K562 (cell line): Measurements from ENCODE around the gene LUZP1. TPM values are rescaled to one million over a fixed set of nuclear protein-coding genes. Genes with fewer than 3 reads are reported as not detected.

Source experiments
- BCOR ChIP-seq: fragments of 450-650 bp; IDR thresholded peaks from 2 replicates; pipeline ENCODE4 v1.6.1; 2016
- ETS2 ChIP-seq: IDR thresholded peaks from 2 replicates; pipeline ENCODE4 v1.6.1; 2016; ENCODE audit warnings: borderline replicate concordance, missing genetic modification characterization, mild to moderate bottlenecking, moderate library complexity, missing compliant biosample characterization; ENCODE audit not compliant: poor library complexity, severe bottlenecking
- KAT8 ChIP-seq: fragments of 450-650 bp; IDR thresholded peaks from 2 replicates; pipeline ENCODE4 v1.6.1; 2016; ENCODE audit warnings: low read depth, mild to moderate bottlenecking
- KDM5B ChIP-seq: fragments of 200-600 bp; sonication (generic); IDR thresholded peaks from 2 replicates; pipeline ENCODE4 v1.6.1; 2012; ENCODE audit warnings: low read depth, mild to moderate bottlenecking, moderate library complexity, low read length, control low read depth, inconsistent platforms; ENCODE audit not compliant: insufficient replicate concordance
- MAFK ChIP-seq: IDR thresholded peaks from 2 replicates; pipeline ENCODE4 v1.6.1; 2011; ENCODE audit warnings: low read length, improper control_type of control experiment
- MYC ChIP-seq, 2 experiments: fragments of 250-450 bp in 1 of 2; sonication (Bioruptor Pico) in 1 of 2; IDR thresholded peaks; 2 replicates each; pipeline versions ENCODE4 v1.5.1 to v1.6.1; 2012 to 2021; ENCODE audit warnings: low read depth in 2 of 2, borderline replicate concordance in 1 of 2, improper control_type of control experiment in 1 of 2, low read length in 1 of 2, mild to moderate bottlenecking in 1 of 2, moderate library complexity in 1 of 2
- RCOR1 ChIP-seq, 2 experiments: IDR thresholded peaks; 2 replicates each; pipeline ENCODE4 v1.6.1; 2012; ENCODE audit warnings: low read depth in 2 of 2, low read length in 2 of 2, borderline replicate concordance in 1 of 2, improper control_type of control experiment in 1 of 2
- SUPT5H ChIP-seq: fragments of 450-650 bp; IDR thresholded peaks from 2 replicates; pipeline ENCODE4 v1.6.1; 2016
- ZBED1 ChIP-seq: IDR thresholded peaks from 2 replicates; pipeline ENCODE4 v1.6.1; 2014
- ZEB2 ChIP-seq: fragments of 450-650 bp; IDR thresholded peaks from 2 replicates; pipeline ENCODE4 v1.6.1; 2016
- ZNF41 ChIP-seq: fragments of 250-450 bp; sonication (Bioruptor Pico); conservative IDR thresholded peaks from 2 replicates; pipeline ENCODE4 v1.4.0; 2020; ENCODE audit warnings: mild to moderate bottlenecking
- ZNF507 ChIP-seq: conservative IDR thresholded peaks from 2 replicates; pipeline ENCODE4 v1.6.1; 2017; ENCODE audit warnings: missing genetic modification characterization, missing compliant biosample characterization
- ZNF778 ChIP-seq: fragments of 450-650 bp; formaldehyde crosslinking; IDR thresholded peaks from 2 replicates; pipeline ENCODE4 v1.4.0; 2020; ENCODE audit warnings: mild to moderate bottlenecking, moderate library complexity
- polyA plus RNA-seq, 8 experiments: library from polyadenylated mRNA; depleted of rRNA in 4 of 8; stranded (reverse) in 5 of 8; unstranded in 3 of 8; fragments of >200 nt; fragmentation: Nextera tagmentation in 2 of 8; fragmentation: Illumina TruSeq in 1 of 8; extraction: Ambion mirVana in 2 of 8; extraction: Trizol in 1 of 8; gene quantifications; 2 replicates each; pipeline versions ENCODE4 v1.2.1 to v1.2.3, GENCODE V29; 2011 to 2014; ENCODE audit warnings: inconsistent platforms in 1 of 8, missing spikeins in 1 of 8
- total RNA-seq, 7 experiments: library from RNA; depleted of rRNA in 6 of 7; stranded (reverse); fragments of >200 nt in 6 of 7; fragmentation: Illumina TruSeq in 2 of 7; extraction: Trizol in 2 of 7; gene quantifications; 2 replicates each; pipeline versions ENCODE4 v1.2.1 to v1.2.3, GENCODE V29; 2011 to 2021; ENCODE audit warnings: low replicate concordance in 1 of 7
- TF ChIP-seq, protein P1 (sequence below): fragments of 250-450 bp; sonication (Bioruptor Pico); IDR thresholded peaks from 2 replicates; pipeline ENCODE4 v1.5.0; 2021; ENCODE audit warnings: mild to moderate bottlenecking, moderate library complexity
- TF ChIP-seq, protein P2 (sequence below), 2 experiments: fragments of 450-650 bp; conservative IDR thresholded peaks; 2 replicates each; pipeline ENCODE4 v1.6.1; 2017; ENCODE audit warnings: mild to moderate bottlenecking in 2 of 2, moderate library complexity in 2 of 2
- TF ChIP-seq, protein P3 (sequence below): fragments of 450-650 bp; IDR thresholded peaks from 2 replicates; pipeline ENCODE4 v1.6.1; 2016; ENCODE audit warnings: missing biosample characterization, missing genetic modification characterization
- TF ChIP-seq, protein P4 (sequence below): sonication (generic); formaldehyde crosslinking; IDR thresholded peaks from 2 replicates; pipeline ENCODE4 v1.8.1; 2023; ENCODE audit warnings: missing genetic modification reagents, mild to moderate bottlenecking, borderline replicate concordance

The LUZP1 gene
- total and polyA plus RNA-seq, 9 of the 15 experiments (the other 6 are each of a cell fraction or from before 2014, with no cell fraction given), result 6.5 to 19.1 (median 12.4) TPM

DNA sequence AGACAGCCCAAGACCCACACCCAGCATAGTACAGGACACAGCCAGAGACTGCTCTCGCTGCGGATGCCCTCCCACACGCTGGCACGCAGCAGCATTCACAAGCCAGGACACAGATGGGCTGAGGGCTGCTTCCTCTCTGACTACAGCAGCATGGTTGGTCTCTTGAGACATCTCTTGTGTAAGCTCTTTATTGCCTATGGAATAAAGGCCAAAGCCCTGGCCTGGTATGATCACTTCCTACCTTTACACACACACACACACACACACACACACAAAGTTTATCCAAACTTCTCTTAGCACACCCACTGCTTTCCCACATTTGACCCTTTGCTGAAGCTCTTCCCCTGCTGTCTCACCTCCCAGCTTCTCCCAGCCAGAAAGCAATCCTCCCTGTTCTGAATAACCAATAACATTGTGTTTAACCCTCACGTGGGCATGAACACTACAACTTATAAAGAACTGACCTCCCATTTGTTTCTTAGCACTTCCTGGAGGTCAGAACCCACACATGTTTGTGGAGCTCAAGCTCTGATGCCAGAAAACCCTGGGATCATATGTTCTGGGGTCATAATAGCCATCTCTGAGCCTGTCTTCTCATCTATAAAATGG, 1.2 kb upstream of the LUZP1 start (continued):
- TF ChIP-seq, protein P1, sequence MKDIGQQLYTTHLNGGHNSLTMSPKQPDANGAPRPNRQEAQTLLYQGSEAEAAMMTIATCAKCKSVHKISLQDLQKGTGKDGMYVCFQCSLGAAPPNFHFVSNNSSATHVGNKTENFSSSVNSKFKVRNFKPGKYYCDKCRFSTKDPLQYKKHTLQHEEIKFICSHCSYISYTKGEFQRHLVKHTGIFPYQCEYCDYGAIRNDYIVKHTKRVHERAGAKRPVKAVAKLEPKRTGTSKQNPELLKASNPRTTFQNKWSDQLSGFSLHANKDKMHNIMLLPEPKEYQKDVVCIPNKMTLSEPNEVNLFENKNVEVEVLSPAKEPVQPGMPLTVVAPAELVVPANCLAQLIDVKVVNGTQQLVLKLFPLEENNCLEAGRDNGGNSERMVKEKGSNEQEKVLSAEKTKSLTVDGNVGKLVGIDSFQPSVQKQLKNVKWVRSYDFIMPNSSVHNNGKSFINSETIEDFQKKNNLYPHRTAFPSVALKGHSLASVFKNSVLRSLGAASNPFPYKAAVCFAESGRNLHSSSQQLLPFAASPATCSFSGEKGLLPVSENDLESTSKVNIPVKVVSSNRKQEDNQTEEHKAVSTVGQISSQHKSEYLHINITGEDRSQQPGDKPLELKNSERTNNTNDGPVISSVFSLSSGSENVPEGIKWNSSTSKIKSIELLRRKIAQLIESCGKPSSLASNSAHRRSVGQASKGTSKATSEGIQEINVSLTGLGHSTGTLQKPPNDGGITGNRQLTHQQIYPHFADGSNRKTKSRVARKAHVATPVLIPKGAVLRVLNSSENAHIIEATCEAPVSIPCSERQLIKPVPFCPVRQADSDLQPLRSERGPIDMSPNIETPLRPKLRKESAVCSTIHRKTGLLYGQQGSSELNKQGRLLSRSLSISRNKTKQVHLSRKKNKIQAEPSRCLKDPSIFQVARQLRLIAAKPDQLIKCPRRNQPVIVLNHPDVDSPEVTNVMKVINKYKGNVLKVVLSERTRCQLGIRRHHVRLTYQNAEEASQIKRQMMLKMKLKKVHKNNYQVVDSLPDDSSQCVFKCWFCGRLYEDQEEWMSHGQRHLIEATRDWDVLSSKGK (CRISPR knock-in tag), result no peak
- TF ChIP-seq, protein P2, sequence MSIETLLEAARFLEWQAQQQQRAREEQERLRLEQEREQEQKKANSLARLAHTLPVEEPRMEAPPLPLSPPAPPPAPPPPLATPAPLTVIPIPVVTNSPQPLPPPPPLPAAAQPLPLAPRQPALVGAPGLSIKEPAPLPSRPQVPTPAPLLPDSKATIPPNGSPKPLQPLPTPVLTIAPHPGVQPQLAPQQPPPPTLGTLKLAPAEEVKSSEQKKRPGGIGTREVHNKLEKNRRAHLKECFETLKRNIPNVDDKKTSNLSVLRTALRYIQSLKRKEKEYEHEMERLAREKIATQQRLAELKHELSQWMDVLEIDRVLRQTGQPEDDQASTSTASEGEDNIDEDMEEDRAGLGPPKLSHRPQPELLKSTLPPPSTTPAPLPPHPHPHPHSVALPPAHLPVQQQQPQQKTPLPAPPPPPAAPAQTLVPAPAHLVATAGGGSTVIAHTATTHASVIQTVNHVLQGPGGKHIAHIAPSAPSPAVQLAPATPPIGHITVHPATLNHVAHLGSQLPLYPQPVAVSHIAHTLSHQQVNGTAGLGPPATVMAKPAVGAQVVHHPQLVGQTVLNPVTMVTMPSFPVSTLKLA (conservative IDR thresholded peaks at IDR 0.05), result peak; percentile 52 to 71; a peak in 3 of 4 replicates
- TF ChIP-seq ZNF778 (no peak), ZNF507 (no peak), BCOR (peak; percentile 25; the same call in 1 of the 2 replicates), ZBED1 (no peak), KAT8 (no peak), ZEB2 (no peak), ZNF41 (CRISPR knock-in tag) (no peak), RCOR1 (IDR thresholded peaks at IDR 0.05; ENCODE audit: borderline replicate concordance in 1 of 2, low read depth in 2 of 2, low read length in 2 of 2) (no peak), SUPT5H (peak; percentile 82), MYC (IDR thresholded peaks at IDR 0.05; ENCODE audit: low read depth, low read length) (no peak), MYC (CRISPR knock-in tag; IDR thresholded peaks at IDR 0.05; ENCODE audit: borderline replicate concordance, low read depth) (no peak), ETS2 (tag) (no peak), KDM5B (peak; percentile 73), MAFK (no peak)
- TF ChIP-seq, protein P3, sequence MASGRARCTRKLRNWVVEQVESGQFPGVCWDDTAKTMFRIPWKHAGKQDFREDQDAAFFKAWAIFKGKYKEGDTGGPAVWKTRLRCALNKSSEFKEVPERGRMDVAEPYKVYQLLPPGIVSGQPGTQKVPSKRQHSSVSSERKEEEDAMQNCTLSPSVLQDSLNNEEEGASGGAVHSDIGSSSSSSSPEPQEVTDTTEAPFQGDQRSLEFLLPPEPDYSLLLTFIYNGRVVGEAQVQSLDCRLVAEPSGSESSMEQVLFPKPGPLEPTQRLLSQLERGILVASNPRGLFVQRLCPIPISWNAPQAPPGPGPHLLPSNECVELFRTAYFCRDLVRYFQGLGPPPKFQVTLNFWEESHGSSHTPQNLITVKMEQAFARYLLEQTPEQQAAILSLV (tag), result no peak
- TF ChIP-seq, protein P4, sequence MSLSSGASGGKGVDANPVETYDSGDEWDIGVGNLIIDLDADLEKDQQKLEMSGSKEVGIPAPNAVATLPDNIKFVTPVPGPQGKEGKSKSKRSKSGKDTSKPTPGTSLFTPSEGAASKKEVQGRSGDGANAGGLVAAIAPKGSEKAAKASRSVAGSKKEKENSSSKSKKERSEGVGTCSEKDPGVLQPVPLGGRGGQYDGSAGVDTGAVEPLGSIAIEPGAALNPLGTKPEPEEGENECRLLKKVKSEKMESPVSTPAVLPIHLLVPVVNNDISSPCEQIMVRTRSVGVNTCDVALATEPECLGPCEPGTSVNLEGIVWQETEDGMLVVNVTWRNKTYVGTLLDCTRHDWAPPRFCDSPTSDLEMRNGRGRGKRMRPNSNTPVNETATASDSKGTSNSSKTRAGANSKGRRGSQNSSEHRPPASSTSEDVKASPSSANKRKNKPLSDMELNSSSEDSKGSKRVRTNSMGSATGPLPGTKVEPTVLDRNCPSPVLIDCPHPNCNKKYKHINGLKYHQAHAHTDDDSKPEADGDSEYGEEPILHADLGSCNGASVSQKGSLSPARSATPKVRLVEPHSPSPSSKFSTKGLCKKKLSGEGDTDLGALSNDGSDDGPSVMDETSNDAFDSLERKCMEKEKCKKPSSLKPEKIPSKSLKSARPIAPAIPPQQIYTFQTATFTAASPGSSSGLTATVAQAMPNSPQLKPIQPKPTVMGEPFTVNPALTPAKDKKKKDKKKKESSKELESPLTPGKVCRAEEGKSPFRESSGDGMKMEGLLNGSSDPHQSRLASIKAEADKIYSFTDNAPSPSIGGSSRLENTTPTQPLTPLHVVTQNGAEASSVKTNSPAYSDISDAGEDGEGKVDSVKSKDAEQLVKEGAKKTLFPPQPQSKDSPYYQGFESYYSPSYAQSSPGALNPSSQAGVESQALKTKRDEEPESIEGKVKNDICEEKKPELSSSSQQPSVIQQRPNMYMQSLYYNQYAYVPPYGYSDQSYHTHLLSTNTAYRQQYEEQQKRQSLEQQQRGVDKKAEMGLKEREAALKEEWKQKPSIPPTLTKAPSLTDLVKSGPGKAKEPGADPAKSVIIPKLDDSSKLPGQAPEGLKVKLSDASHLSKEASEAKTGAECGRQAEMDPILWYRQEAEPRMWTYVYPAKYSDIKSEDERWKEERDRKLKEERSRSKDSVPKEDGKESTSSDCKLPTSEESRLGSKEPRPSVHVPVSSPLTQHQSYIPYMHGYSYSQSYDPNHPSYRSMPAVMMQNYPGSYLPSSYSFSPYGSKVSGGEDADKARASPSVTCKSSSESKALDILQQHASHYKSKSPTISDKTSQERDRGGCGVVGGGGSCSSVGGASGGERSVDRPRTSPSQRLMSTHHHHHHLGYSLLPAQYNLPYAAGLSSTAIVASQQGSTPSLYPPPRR (CRISPR knock-in tag), result no peak
